Measurements from ENCODE around the gene COQ10B.
"Not testable (repeated sequence)": the region's sequence is repeated elsewhere in the genome, so short reads cannot be mapped to it uniquely, and the experiment has no call there.

Gene COQ10B

DNA sequence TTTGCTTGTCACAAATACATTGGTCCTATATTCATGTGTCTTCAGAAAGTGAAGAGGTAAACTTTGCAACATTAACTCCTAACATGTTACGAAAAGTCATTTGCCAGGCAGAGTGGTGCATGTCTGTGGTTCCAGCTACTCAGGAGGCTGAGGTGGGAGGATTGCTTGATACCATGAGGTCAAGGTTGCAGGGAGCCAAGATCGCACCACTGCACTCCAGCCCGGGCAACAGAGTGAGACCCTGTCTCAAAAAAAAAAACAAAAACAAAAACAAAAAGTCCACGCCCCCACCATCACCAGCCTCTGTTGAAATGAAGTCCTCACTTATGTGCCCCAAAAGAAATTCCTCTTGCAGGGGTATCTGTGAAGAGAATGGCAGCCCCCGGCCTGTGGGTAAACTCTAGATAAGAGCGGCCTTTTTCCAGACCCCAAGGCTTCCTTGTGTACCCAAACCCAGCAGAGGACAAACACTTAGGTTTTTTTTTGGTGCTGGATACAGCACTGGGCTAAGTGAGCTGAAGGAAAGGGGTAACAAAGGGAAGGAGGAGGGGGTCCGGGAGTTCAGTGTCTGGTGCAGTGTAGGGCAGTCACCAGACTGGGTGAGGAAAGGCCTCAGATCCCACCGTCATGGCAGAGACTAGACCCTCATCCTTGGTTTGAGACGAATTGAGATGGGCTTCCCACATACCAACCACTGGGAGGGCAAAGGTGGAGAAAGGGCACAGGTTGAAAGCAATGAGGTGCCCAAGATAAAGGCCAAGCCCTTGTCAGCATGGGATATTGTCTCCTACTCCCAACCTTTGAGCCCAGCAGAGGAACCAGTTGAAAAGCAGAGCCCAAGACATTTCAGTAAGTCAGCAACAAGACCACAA, 27.0 kb downstream of the COQ10B start:
- H3K4me1 Mint-ChIP-seq, result peaks cover 10% of the 10 kb centered on the region
- ATAC-seq, result no peak
- H3K36me3 Mint-ChIP-seq, result peaks cover 68% of the 10 kb centered on the region
- peaks cover 3% of the 10 kb centered on the region for H3K9me3 Mint-ChIP-seq
- DNase-seq (ENCODE audit: low spot score in 2 of 2), result no peak
- no peak overlapping the region for H3K4me3 Mint-ChIP-seq
- H3K27ac Mint-ChIP-seq, result no peak overlapping the region

DNA sequence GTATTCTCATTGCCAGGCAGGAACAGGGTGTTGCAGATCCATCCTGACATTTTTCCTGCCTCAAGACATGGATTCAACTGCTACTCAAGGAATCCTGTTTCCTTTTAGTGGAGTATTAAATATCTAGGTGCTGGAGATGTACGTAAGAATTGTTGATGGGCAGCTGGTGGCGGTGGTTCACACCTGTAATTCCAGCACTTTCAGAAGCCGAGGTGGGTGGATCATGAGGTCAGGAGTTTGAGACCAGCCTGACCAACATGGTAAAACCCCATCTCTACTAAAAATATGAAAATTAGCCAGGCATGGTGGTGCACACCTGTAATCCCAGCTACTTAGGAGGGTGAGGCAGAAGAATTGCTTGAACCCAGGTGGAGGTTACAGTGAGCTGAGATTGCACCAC, 30.9 kb downstream of the COQ10B start:
- not testable (repeated sequence) for H3K9me3 Mint-ChIP-seq; DNase-seq (ENCODE audit: low spot score in 2 of 2); H3K4me3 Mint-ChIP-seq; ATAC-seq; H3K4me1 Mint-ChIP-seq
- Mint-ChIP-seq H3K27ac (peak overlapping the region; percentile 50), H3K36me3 (peaks cover 68% of the 10 kb centered on the region)

DNA sequence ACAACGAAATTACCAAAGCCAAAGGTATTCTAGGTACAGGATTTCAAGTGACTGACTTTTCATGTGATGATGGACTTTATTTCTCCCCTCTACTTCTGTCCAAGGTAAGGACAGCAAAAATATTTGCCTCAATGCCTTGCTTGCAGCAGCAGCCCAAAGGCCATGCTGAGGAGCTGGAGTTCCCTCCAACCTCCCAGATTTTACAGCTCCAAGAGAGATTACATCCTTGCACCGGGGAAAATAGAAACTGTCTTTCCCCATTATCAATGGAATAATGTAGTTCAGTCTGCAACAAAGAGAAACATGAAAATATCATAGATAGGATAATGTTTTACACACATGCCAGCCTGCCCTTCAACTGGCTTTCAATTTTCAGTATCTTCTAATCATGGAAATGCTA, 32.8 kb downstream of the COQ10B start:
- H3K4me3 Mint-ChIP-seq, result no peak overlapping the region
- H3K27ac Mint-ChIP-seq, result no peak overlapping the region
- H3K4me1 Mint-ChIP-seq, result no peaks in the 10 kb centered on the region
- ATAC-seq (no peak), DNase-seq (ENCODE audit: low spot score in 2 of 2) (no peak)
- H3K36me3 Mint-ChIP-seq, result peaks cover 72% of the 10 kb centered on the region
- H3K9me3 Mint-ChIP-seq, result peaks cover 3% of the 10 kb centered on the region

DNA sequence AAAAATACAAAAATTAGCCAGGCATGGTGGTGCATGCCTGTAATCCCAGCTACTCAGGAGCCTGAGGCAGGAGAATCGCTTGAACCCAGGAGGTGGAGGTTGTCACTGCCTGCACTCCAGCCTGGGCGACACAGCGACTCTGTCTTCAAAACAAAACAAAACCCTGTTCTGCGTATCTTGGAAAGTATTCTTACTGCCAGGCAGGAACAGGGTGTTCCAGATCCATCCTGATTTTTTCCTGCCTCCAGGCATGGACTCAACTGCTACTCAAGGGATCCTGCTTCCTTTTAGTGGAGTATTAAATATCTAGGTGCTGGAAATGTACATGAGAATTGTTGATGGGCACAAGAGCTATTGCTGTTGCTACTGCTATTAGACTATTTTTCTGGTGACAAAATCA, 34.0 kb downstream of the COQ10B start:
- H3K36me3 Mint-ChIP-seq, result peaks cover 84% of the 10 kb centered on the region
- no peaks in the 10 kb centered on the region for H3K4me1 Mint-ChIP-seq
- peak in 1 of 2 donors; percentile 42 for DNase-seq (ENCODE audit: low spot score in 2 of 2)
- no peak for ATAC-seq
- H3K9me3 Mint-ChIP-seq, result peaks cover 3% of the 10 kb centered on the region
- peak overlapping the region; percentile 74 for H3K27ac Mint-ChIP-seq
- H3K4me3 Mint-ChIP-seq, result no peak overlapping the region

DNA sequence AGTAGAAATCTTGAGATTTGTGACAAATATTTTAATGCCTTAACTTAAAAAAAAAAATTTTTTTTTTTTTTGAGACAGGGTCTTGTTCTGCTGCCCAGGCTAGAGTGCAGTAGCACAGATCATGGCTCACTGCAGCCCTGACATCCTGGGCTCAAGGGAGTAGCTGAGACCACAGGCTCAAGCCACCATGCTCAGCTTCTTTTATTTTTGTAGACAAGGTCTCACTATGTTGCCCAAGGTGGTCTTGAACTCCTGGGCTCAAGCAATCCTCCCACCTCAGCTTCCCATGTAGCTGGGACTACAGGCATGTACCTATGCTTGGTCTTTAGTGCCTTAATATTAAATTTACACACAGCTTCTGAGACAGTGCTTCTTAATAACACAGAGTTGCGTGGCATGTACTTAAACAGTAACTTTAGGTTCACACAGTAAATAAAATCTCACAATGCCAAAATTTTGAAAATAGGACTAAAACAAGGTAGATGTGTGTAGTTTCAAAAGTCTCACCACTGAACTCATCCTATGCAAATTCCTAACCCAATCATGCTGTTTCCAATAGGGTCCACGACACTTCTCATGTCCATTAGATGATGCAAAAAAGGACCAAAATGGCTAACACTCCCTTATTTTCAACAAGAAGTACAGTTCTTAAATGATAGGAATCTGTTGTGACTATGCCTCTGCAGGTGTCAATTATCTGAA, 42.2 kb downstream of the COQ10B start:
- Mint-ChIP-seq H3K4me3 (peak overlapping the region; percentile 83), H3K27ac (peak overlapping the region; percentile 90), H3K9me3 (no peaks in the 10 kb centered on the region), H3K36me3 (peaks cover 100% of the 10 kb centered on the region), H3K4me1 (peaks cover 25% of the 10 kb centered on the region)
- ATAC-seq (no peak), DNase-seq (ENCODE audit: low spot score in 2 of 2) (peak in 1 of 2 donors; percentile 46)

DNA sequence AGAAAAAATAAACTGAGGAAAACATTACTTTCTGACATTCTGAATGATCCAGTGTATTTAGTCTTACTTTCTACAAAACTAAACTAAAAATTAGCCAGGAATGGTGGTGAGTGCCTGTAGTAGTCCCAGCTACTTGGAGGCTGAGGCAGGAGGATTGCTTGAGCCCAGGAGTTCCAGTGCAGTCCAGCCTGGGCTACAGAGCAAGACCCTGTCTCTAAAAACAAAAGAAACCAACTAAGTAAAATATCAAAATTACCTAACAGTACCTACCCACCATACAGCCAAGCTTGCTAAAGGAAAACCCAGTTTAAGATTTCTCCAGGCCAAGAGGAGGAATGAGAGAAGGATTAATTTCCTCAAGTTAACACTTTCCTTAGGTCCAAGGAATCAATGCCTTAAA, 43.3 kb downstream of the COQ10B start:
- H3K36me3 Mint-ChIP-seq, result peaks cover 100% of the 10 kb centered on the region
- no peak for ATAC-seq

DNA sequence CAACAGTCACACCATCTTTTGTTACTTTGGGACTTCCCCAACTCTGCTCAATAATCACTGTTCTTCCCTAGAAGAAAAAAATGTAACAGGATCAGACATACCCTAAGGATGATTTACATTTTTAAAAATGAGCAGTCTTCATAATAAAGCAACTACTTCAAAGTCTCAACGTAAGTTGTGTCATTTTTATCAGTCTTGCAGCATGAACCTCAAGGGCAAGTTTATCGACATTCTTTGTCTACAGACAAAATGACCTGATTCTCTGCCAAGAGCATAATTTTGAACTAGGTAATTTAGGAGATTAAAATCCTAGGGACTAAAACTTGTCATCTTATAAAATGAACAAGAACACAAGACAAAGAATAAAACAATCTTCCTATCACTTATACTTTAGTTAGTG, 44.0 kb downstream of the COQ10B start:
- H3K36me3 Mint-ChIP-seq, result peaks cover 100% of the 10 kb centered on the region
- peaks cover 35% of the 10 kb centered on the region for H3K4me1 Mint-ChIP-seq

More for the DNA sequence above, 43.3 kb downstream of the COQ10B start:
- peak overlapping the region; percentile 83 for H3K4me3 Mint-ChIP-seq
- peaks cover 31% of the 10 kb centered on the region for H3K4me1 Mint-ChIP-seq
- DNase-seq (ENCODE audit: low spot score in 2 of 2), result no peak
- H3K27ac Mint-ChIP-seq, result peak overlapping the region; percentile 90
- no peaks in the 10 kb centered on the region for H3K9me3 Mint-ChIP-seq

DNA sequence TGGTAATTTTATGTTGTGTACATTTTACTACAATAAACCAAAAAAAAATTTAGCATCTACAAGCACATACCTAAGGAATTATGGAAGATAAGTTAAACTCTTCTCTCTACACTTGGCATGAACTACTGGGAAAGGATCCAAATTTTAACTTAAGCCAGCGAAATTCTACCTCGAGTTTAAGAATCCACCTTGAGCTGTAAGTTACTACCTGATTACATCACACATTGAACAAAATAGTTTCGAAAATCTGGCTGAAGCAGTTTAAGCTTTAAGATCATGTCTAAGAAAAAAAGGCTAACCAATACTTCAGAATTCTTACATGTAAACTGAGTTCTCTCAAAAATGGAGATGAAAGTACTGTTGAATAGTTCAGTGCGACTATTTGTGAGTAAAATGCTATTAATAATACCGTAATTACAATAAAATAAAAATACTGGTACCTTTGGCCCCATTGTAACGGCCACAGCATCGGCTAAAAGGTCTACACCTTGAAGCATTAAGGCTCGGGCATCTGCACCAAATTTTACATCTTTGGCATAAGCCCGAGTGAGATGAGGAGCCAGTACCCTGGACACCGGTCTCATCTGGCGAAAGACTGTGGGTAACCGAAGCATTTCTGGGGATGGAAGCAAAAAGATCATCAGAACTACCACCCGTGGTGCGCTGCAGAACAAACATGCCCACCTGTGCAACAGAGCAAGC, 45.0 kb downstream of the COQ10B start:
- Mint-ChIP-seq H3K36me3 (peaks cover 100% of the 10 kb centered on the region), H3K4me1 (peaks cover 39% of the 10 kb centered on the region), H3K9me3 (no peaks in the 10 kb centered on the region), H3K4me3 (peak overlapping the region; percentile 83), H3K27ac (peak overlapping the region; percentile 90)
- ATAC-seq, result no peak
- DNase-seq (ENCODE audit: low spot score in 2 of 2), result no peak

More for the DNA sequence above, 44.0 kb downstream of the COQ10B start:
- Mint-ChIP-seq H3K4me3 (peak overlapping the region; percentile 83), H3K9me3 (no peaks in the 10 kb centered on the region), H3K27ac (peak overlapping the region; percentile 90)
- DNase-seq (ENCODE audit: low spot score in 2 of 2) (no peak), ATAC-seq (no peak)

DNA sequence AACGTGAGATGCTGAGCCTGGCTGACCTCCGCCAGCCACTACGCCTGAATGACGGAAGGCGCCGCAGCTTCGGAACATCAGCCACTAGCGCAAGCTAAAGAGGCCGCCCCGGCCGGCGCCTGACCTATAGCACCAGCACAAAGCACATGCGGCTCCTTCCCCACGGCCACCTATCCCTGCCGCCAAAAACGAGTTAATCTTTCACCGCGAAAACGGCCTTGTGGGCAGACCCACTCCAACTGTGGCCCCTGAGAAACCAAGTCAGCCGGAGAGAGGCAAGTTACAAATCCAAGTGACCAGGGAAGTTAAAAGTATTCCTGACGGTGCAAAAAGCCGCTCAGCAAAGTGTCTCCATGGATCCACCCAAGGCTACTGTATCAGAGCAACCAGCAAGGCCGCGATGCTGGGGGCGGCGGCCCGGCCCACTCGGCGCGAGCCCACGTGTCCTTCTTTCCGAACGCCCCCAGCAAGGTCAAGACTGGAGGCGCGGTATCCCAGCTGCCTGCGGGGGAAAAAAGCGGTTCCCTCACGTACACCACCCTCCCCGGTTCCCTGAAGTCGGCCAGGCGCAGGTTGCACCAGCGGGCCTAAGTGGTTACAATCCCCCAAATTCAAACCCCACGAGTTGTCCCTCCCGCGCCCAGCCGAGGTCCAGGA, 45.7 kb downstream of the COQ10B start:
- Mint-ChIP-seq H3K36me3 (peaks cover 100% of the 10 kb centered on the region), H3K27ac (peak overlapping the region; percentile 90), H3K4me3 (peak overlapping the region; percentile 83), H3K9me3 (no peaks in the 10 kb centered on the region), H3K4me1 (peaks cover 39% of the 10 kb centered on the region)
- DNase-seq (ENCODE audit: low spot score in 2 of 2) (peak; percentile 40 to 83), ATAC-seq (peak; percentile 17)

DNA sequence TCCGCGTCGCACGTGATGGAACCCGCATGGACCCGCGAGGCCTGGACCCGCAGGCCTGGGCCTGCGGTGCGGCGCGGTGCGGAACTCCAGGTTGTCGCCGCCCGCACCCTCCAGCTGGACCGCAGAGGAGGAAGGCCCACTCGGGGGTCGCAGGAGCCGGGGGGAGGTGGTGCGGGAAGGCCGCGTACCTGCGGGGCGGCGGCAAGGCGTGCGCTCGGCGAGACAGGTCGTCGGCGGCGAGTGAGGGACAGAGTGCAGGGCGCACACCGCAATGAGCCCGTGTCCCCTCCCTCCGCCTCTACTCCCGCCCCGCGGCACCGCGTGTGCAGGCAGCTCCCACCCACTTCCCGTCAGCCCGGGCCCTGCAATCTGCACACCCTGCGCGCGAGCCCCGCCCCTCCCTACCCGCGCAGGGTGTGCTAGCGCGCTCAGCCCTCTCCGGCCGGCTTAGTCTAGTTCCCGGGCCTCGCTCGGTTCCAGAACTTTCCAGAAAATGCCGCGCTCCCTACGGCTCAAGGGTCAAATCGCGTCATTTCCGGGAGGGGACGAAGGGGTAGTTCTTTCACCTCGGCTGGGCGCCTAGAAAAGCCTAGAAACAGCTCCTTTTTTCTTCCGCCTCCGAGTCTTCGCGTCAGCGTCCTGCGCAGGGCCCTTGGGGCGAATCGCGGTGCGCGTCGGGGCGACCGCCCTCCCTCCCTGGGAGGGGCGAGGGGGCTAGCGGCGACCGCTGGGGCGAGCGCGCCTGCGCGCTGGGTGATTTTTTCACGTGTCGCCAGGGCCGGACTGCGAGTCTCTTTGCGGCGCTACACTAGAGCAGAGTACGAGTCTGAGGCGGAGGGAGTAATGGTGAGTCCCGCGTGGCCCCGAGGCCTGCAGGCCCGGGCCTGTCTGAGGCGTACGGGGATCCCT, 46.5 kb downstream of the COQ10B start, which contains the start of the genes HSPD1 and HSPE1:
TSS of gene HSPD1 (minus strand) at position 247 of the 909 bp plus-strand sequence. CDS start 992 bp downstream, outside the sequence.
TSS of gene HSPE1 (plus strand) at position 786 of the 909 bp plus-strand sequence. CDS start at position 844, 58 bp downstream.
- Mint-ChIP-seq H3K4me3 (peak within 1 kb of the TSS; percentile 83), H3K4me1 (peaks cover 35% of the 10 kb centered on the region), H3K9me3 (no peaks in the 10 kb centered on the region), H3K27ac (peak within 1 kb of the TSS; percentile 90), H3K36me3 (peaks cover 100% of the 10 kb centered on the region)
- DNase-seq (ENCODE audit: low spot score in 2 of 2) (peak; percentile 92 to 100), ATAC-seq (peak; percentile 92)

DNA sequence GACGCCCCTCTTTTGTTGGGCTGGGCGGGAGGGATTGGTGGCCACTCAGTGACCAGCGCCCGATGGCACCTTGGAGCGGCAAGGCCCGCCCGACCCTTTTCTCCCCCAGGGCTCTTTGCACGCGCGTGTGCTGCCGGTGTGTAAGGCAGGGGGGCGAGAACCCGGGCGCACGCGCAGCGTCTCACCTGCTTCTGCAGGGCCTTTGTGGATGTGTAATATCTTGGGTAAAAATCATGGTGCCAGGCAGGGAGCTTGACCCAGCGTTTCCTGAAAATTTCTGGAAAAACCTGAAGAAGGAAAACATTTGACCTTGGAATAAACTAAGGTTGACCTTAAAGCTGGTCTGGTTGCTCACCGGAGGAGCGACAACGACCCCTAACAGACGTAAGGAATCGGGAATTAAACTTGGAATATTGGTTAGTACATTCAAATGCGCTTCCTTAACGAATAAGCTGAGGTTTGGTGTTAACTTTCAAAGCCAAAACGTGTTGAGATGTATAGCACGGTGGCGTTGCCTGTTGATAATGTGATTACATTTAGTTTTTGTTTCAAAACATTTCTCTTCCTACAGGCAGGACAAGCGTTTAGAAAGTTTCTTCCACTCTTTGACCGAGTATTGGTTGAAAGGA, 47.3 kb downstream of the COQ10B start:
- Mint-ChIP-seq H3K27ac (peak overlapping the region; percentile 90), H3K9me3 (no peaks in the 10 kb centered on the region), H3K4me1 (peaks cover 33% of the 10 kb centered on the region), H3K4me3 (peak overlapping the region; percentile 83), H3K36me3 (peaks cover 98% of the 10 kb centered on the region)
- ATAC-seq (peak; percentile 1), DNase-seq (ENCODE audit: low spot score in 2 of 2) (no peak)

DNA sequence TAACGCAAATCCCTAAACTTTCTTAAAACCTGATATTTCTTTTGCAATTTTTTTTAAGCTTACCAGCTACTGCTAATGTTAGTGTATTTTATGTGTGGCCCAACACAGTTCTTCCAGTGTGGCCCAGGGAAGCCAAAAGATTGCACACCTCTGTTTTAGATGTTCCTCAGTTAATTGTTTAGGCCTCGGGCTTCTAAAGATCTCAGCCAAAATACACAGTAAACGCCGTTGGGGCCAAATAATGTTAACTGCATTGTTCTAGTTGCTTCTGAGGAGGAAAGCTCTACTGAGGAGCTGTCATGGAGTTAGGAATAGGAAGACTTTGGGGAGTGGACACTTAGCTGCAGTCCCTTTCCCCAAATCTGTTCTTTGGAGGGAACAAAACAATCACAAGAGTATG, 48.8 kb downstream of the COQ10B start:
- no peaks in the 10 kb centered on the region for H3K9me3 Mint-ChIP-seq
- peaks cover 23% of the 10 kb centered on the region for H3K4me1 Mint-ChIP-seq
- ATAC-seq (no peak), DNase-seq (ENCODE audit: low spot score in 2 of 2) (no peak)
- peaks cover 82% of the 10 kb centered on the region for H3K36me3 Mint-ChIP-seq
- peak overlapping the region; percentile 90 for H3K27ac Mint-ChIP-seq
- H3K4me3 Mint-ChIP-seq, result peak overlapping the region; percentile 83

DNA sequence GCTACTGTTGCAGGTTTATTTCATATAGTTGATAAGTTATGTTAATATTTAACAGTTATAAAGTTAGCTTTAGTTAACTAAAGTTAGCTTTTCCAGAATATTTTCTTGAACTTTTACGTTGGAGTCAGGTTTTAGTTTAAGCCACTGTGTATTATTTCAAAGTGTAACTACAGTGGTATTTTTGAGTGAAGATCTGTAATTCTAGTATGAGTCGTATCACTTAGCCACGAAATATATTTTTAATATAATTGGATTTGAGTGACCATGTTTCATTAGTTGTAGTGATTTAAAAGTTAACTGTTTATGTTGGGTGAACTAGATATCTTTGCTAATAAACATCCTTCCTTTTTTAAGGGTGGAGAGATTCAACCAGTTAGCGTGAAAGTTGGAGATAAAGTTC, 49.3 kb downstream of the COQ10B start:
- ATAC-seq (no peak), DNase-seq (ENCODE audit: low spot score in 2 of 2) (no peak)
- peaks cover 78% of the 10 kb centered on the region for H3K36me3 Mint-ChIP-seq
- no peaks in the 10 kb centered on the region for H3K9me3 Mint-ChIP-seq
- peak overlapping the region; percentile 90 for H3K27ac Mint-ChIP-seq
- peak overlapping the region; percentile 83 for H3K4me3 Mint-ChIP-seq
- peaks cover 18% of the 10 kb centered on the region for H3K4me1 Mint-ChIP-seq

Data from stimulated activated effector memory CD8-positive, alpha-beta T cell treated with anti-CD3 and anti-CD28 coated beads, Interleukin-12 subunit alpha, Interleukin-12 subunit beta, amount 100 ng/mL, for 72 hours (primary cell).